GM18508 (cell line): ENCODE results near the gene WDR45B.

Experiments
- ATAC-seq: cut with Tn5 transposase; IDR thresholded peaks from one replicate; pipeline ENCODE4 v1.9.1; 2021; ENCODE audit warnings: moderate number of reproducible peaks; ENCODE audit not compliant: insufficient read depth, unreplicated experiment

The WDR45B gene

DNA sequence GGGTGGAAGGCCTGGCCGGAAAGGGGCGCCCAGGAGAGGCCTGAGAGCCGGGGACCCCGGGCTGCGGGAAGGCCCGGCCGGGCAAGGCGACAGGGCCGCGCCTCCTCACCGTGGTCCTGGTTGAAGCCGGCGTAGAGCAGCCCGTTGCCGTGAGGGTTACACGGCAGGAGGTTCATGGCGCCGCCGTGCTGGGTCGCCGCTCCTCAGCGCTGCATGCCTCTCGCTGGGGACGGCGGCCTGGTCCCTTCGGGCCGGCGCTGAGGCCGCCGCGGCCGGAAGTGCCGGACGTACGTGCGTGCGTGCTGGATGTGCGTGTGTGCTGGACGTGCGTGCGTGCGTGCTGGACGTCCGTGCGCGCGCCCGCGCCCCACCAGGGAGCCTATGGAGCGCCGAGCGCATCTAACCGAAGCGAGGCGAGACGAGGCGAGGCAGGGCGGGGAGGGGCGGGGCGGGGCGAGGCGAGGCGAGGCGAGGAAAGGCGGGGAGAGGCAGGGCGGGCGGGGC lies at the start of gene WDR45B:
WDR45B (minus strand) TSS at position 280 of the 504 bp plus-strand sequence; CDS start at position 176, 104 bp downstream.
- no peak for ATAC-seq

DNA sequence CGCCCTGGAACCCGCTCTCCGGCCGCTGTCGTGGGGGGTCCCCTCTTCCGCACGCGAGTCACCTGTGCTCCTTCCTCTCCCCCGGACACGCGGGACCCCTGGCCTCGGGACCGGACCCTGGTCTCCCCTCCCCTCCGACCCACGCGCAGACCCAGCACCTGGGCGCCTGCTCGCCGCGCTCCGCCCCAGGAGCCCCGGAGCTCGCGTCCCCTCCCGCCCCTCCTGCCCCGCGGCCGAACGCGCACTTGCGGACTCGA lies 49.5 kb upstream of the WDR45B start:
- no peak for ATAC-seq

DNA sequence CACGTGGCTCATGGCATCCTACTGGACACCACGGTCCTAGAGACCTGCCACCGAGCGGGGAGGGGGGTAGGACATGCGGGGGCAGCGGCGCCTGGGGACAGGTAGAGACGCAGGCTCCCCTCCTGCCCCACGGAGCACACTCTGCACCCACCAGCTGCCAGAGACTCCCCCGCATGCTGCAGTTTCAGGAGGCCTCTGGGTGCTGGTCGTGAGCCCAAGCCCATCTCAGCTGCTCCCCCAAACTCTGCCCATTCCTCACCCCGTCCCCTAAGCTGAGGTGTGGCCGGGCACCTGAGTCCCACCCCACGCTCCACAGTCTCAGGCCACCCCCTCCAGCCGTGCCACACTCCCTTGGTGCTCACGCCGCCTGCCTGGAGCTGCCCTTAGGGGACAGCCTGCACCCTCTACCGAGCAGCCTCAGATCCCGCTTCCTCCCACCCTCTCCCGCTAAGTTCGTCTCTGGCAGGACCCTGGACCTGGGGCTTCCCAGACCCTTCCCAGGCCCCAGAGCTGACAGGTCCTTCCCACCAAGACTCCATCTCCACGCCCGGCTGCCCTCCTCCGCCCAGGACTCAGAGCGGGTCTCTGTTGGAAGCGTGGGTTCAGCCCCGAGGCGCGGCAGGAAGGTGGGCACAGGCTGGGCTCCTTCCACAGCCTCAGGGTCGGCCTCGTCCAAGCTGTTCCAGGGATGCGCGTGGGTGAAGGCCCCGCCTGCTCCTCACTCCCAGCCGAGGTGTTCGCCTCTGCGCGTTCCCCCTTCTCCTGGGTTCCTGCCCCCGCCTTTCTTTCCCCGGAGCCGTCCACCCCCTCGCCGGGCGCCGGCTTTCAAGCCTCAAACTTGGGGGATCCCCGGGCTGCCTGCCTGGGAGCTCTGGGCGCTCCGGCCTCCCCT lies 48.9 kb upstream of the WDR45B start:
- ATAC-seq: no peak

DNA sequence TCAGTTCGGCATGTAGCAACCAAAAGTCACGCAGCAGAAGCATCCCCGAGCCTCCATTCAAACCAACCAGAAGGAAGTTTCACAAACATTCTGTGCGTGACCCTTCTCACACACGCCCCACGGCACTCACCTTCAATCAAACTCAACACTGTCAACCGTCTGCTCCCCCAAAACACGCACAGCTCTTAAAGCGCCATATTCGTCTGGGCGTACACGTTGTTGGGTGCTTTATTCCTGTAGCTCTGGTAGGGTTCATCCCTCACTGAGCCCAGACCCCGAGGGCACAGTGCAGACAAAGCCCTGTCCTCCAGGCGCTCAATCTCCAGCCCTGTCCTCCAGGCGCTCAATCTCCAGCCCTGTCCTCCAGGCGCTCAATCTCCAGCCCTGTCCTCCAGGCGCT lies 48.0 kb upstream of the WDR45B start:
- no peak for ATAC-seq

DNA sequence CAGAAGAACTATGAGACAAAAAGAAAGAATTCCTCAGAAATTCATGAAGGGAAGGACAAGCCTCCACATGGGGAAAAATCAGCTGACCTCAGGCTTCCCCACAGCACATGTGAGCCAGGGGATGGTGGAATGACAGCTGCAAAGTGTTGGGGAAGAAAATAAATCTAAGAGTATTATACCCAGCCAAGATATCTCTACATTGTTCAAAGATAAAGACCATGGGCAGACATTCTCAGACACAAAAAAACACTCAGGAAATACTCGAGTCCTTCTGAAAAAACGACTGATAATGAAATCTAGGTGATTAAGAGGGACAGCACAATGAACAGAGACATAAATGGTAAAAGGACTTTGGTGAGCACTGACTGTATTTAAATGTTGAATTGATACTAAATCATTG lies 46.4 kb upstream of the WDR45B start:
- no peak for ATAC-seq

DNA sequence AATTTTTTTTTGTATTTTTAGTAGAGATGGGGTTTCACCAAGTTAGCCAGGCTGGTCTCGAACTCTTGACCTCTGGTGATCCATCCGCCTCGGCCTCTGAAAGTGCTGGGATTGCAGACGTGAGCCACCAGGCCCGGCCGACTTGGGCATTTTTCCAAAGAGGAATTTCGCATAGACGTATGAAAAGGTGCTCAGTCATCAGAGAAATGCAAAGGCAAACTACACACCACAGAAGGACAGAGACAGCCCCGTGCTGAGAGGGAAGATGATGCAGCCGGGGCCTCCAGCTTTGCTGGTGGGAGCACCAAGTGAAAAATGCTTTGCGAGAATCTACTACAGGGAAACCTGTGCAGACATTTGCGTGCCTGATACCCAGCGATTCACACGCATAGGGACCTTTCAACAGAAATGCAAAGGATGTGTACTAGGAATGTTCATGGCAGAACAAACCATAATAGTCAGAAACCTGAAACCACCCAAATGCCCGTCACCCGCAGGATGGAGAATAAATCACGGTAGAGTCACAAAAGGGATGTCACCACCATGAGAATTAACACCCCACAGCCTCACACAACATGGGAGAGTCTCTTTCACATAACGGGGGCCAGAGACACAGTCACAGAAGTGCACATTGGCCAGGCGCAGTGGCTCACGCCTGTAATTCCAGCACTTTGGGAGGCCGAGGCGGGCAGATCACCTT lies 45.1 kb upstream of the WDR45B start:
- no peak for ATAC-seq

DNA sequence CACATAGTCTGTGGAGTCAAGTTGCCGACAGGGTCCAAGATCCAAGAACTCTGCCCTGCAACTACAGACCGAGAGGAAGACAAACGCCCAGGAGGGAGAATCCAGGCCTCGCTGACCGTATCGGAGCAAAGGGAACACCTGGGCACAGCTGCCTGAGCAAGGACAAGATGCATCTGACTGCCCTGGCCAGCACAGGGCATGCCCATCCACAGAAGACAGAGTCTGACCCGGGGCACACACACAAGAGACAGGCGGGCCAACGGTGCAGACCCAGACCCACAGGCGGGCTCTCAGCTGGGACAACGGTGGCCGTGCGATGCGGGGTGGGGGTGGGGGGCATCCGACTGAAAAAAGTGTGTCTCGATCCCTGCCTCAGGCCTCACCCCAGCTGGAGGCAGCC lies 44.0 kb upstream of the WDR45B start:
- no peak for ATAC-seq

DNA sequence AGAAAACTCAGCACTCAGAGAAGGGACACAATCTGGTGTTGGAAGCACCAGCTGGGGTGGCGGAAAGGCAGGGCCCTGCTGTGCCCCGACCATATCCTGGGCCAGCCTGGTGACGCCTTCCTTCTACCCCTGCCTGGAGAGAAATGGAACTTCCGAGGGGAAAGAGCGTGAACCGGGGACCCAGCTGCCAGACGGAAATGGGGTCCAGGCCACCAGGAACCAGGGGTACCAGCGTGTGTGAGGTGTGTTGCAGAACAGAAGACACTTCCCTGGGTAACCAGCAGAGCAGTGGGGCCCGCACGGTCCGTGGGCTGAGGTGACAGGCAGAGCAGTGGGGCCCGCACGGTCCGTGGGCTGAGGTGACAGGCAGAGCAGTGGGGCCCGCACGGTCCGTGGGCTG lies 43.5 kb upstream of the WDR45B start:
- no peak for ATAC-seq

DNA sequence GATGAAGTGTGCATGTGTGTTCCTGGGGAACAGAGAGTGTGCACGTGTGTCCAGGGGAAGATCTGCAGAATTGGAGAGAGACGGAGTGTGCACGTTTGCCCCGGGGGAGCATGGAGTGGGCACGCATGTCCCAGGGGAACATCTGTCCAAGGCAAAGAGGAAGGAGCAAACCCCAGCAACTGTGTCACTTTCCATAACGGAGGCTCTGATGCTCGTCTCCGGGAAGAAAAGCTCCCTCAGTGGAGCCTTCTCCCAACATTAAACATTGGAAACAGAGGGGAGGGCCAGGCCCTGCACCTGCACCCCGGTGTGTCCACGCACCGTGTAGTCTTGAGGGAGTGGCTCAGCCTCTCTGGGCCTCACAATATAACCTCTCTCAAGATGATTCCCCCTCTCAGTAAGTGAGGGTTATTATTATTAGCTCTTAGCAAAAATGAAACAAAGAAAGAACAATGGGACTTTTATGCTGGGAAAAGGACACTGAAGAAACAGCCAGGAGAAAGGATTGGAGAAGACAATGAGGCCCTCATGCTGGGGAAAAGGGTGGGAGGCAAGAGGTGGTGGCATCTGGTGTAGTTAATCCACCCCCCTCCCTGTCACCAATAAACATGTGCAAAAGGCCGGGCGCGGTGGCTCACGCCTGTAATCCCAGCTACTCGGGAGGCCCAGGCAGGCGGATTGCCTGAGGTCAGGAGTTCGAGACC lies 42.7 kb upstream of the WDR45B start:
- no peak for ATAC-seq

DNA sequence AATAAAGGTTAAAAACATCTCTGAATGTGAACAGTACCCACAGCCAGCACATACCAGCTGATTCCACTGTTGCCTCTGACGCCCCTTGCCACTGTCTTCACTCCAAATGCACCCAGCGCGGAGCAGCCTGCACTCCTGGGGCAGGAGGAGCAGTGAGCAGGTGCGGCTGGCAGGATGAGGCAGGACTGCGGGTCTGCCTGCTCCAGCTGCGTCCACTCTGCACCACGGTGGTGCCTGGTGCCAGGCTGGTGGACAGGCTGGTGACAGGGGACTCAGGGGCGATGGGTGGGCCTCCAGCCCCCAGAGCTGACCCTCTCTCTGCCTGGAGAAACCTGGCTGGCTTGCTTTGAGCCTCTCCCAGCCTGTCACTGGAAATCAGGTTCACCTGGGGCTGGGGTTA lies 40.8 kb upstream of the WDR45B start:
- no peak for ATAC-seq

DNA sequence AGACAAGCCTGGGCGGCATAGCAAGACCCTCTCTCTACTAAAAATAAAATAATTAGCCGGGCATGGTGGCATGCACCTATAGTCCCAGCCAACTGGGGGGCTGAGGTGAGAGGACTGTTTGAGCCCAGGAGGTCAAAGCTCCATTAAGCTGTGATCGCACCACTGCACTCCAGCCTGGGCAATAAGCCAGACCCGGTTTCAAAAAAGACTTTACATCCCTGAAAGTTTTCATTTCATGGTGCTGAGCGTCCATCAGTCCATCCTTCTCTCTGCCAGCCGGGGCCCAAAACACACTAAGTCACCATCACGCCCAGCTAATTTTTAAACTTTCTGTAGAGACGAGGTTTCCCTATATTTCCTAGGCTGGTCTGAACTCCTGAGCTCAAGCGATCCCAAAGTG lies 39.6 kb upstream of the WDR45B start:
- no peak for ATAC-seq

DNA sequence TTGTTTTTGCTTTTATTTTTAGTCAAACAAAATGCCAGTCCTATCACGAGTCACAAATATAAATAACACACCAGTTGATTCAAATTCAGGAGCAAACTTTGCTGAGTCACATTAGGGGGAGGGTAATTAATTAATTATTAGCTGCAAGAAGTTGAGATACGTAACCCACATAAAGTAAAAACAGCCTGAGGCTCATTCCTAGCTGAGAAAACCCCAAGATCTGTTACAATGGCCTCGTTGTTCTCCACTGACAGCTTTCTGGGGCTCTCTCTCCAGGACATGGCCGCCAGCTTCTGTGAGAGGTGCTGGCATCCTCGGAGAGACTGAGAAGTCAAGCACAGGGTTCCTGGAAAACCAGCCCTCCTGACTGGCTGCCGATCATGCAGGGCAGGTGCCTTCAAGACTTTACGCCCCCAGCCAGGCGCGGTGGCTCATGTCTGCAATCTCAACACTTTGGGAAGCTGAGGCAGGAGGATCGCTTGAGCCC lies 39.2 kb upstream of the WDR45B start:
- ATAC-seq: no peak

DNA sequence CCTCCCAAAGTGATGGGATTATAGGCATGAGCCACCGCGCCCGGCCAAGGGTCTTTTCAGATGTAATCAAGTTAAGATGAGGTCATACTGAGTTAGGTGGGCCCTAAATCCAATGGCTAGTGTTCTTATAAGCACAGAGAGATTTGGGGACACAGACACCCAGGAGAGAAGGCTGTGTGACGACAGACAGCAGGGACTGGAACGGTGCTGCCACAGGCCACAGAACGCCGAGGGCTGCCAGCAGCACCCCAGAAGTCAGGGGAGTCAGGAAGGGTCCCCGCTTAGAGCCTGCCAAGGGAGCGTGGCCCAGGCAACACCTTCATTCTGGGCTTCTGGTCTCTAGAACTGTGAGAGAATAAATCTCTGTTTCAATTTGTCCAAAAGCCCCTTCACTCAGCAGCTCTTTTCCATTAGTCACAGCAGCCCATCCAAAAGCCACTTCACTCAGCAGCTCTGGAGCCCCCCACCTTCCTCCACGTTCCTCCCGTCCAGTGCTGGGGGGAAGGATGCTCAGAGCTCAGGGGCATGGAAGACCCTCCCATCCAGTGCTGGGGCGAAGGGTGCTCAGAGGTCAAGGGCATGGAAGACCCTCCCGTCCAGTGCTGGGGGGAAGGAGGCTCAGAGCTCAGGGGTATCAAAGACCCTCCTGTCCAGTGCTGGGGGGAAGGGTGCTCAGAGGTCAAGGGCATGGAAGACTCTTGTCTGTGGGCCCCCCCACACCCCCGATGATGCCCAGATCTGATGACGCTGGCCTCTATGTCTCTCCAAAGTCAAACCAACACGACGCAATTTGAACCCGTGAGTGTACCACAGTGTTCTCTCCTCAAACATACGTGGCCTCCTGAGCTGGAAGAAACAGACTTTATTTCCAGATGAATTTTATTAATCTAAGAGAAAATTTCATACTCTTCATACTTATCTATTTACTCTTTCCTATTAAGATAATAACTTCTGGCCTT lies 38.4 kb upstream of the WDR45B start:
- ATAC-seq: no peak

DNA sequence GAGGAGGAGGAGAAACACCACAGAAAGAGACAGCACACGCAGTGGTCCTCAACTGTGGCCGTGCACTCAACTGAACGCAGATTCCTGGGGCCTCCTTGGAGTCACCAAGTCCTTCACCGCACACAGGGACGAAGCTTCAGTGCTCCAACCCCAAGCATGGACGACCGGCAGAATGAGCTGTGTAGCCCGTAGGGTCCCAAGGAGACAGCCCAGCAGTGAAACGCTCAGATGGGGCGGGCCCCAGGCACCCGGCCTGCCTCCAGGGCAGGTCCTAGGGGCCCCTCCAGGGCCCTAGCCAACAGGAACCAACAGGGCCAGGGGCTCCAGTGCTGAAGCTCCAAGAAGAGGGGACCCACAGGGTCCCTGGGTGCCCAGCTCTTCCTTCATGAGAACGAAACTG lies 37.0 kb upstream of the WDR45B start:
- ATAC-seq: no peak

DNA sequence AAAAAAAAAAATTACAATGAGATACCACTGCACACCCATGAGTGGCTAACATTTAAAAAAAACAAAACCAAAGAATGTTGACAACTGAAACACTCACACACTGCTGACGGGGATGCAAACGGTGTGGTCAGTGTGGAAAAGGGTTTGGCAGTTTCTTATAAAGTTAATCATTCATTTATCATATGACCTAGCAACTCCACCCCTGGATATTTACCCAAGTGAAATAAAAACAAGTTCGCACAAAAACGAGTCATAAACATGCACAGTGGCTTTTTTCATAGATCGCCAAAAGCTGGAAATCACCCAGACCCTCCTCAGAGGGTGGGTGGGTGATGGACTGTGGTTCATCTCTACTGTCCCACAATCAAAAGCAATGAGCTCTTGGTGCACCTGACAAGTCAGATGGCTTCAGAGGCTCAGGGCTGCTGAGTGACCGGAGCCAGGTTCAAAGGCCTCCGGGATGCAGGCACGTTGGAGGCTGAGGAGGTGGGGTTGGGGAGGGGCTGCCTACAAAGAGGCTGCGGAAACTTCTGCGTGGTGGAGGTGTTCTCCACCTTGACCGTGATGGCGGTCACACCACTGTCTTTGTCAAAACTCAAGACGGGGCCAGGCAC lies 36.1 kb upstream of the WDR45B start:
- no peak for ATAC-seq

DNA sequence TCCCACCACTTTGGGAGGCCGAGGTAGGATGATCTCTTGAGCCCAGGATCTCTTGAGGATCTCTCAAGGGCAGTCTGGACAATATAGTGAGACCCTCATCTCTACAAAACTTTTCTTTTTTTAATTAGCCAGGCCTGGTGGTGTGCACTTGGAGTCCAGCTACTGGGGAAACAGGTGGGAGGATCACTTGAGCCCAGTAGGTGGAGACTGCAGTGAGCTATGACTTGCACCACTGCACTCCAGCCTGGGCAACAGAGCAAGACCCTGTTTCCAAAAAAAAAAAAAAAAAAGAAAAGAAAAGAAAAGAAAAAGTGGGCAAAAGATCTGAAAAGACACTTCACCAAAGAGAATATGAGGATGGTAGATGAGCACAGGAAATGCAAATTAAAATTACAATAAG lies 35.3 kb upstream of the WDR45B start:
- no peak for ATAC-seq

DNA sequence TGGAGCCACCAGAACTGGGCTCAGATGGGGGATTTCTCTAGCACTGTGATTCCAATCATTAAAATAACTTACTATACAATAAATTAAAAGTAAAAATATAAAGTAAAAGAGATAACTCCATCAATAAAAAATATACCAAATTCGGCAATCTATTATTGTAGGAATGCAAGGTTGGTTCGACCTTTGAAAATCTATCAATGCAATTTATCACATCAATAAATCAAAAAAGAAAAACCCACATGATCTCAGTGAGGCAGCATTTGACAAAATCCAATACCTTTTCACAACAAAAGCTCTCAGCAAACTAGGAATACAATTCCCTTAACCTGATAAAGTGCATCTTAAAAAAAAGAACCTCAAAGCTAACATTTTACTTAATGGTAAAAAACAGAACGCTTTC lies 33.3 kb upstream of the WDR45B start:
- no peak for ATAC-seq

DNA sequence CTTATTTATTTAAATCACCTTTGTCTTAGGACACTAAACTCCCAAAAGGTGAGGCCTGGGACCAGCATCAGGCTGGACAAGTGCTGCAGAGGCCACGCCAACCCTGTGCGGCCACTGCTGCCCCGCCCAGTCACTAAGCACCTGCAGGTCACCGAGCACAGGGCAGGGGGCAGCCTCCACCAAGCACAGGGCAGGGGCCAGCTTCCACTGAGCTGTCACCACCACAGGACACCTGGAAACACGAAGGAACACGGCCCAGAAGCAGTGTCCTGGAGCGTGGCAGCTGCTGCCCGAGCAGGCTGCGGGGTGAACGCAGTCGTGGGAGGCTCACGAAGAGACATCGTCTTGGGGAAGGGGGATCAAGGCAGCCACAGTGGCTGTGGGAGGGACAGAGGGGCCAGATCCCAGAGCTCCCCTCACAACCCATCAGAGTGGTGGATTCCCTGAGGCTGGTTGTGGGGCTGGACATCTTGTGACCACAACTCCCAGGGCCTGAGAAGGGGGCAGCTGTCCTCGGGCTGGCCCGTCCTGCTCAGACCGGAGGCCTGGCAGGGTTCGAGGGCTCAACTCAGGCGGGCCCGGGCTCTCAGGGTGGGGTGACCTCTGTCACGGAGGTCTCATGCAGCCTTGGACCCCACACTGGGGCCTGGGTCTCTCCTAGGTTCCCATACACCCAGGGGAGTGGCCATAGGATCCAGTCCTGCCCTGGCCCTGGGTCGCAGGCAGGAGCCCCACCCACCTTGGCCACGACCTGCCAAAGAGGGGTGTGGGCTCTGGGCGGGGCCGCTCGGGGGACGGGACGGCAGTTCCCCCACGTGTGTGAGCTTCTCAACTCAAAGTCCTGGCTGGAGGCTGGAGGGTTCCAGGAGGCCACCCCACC lies 31.6 kb upstream of the WDR45B start:
- ATAC-seq: no peak
